Measurements from ENCODE around the gene GRPEL1. TPM values are rescaled to one million over a fixed set of nuclear protein-coding genes. Genes with fewer than 3 reads are reported as not detected.

GRPEL1 gene
- total and polyA plus RNA-seq, 2 of the 4 experiments (the other 2 are of a cell fraction), result 33.0 to 33.9 TPM

- Histone ChIP-seq H3K9me3 (ENCODE audit: control insufficient read depth, insufficient read depth, low read length) (no peaks in the 10 kb centered on the region), H3K9ac (ENCODE audit: low read depth, low read length) (no peak overlapping the region), H3K36me3 (ENCODE audit: control insufficient read depth, insufficient read depth, low read length) (peaks cover 58% of the 10 kb centered on the region), H3K18ac (ENCODE audit: low read depth, low read length) (no peak overlapping the region), H3K23ac (ENCODE audit: low read depth, low read length) (no peak overlapping the region), H3K27ac (ENCODE audit: insufficient read depth, low read length) (no peak overlapping the region), H2BK20ac (ENCODE audit: low read depth, low read length) (no peak overlapping the region), H3K79me1 (ENCODE audit: low read depth in 1 of 2, low read length in 2 of 2) (peaks cover 10 to 31% of the 10 kb centered on the region in 2 experiments), H3K4me1 (ENCODE audit: control insufficient read depth, insufficient read depth, low read length) (no peaks in the 10 kb centered on the region), H3K56ac (ENCODE audit: extremely low read depth, insufficient read depth, low read length) (no peak overlapping the region), H2AK9ac (replicated peaks; ENCODE audit: low read depth, low read length, poor library complexity) (no peak overlapping the region), H4K91ac (ENCODE audit: insufficient read depth, low read depth, low read length) (no peak overlapping the region), H2AK5ac (ENCODE audit: low read depth, low read length) (no peak overlapping the region), H2BK5ac (ENCODE audit: low read depth, low read length, poor library complexity, severe bottlenecking) (no peak overlapping the region), H3K4ac (ENCODE audit: low read depth, low read length) (no peak overlapping the region), H3K14ac (replicated peaks; ENCODE audit: low read depth, low read length) (no peak overlapping the region), H2BK15ac (ENCODE audit: low read depth, low read length) (no peak overlapping the region), H3K27me3 (ENCODE audit: control insufficient read depth, insufficient read depth, low read length) (no peaks in the 10 kb centered on the region), H3K4me3 (ENCODE audit: insufficient read depth, low read depth, low read length) (no peak overlapping the region), H3K4me2 (ENCODE audit: low read depth, low read length) (no peak overlapping the region), H4K5ac (ENCODE audit: low read depth, low read length) (no peak overlapping the region), H2BK120ac (ENCODE audit: low read depth, low read length) (no peak overlapping the region), H3K9me1 (ENCODE audit: insufficient read depth, low read length) (peaks cover 13% of the 10 kb centered on the region; the same call in 1 of the 2 replicates), H4K20me1 (ENCODE audit: insufficient read depth, low read length) (no peaks in the 10 kb centered on the region), H4K8ac (ENCODE audit: low read depth in 2 of 2, low read length in 2 of 2) (no peak overlapping the region), H2AFZ (replicated peaks; ENCODE audit: low read length, poor library complexity) (no peak overlapping the region)
- no peak for ATAC-seq (ENCODE audit: low read depth)
- dilution Hi-C loops (cut with HindIII; ENCODE audit: low sequenced_read_pairs, unreplicated experiment), result no loop called here
- no TSS peak for BruUV-seq (replicated peaks)
- ChIA-PET CTCF (no interaction called here), POLR2A (ENCODE audit: unreplicated experiment) (no interaction called here)
- intact Hi-C loops (cut with micrococcal nuclease), result no loop called here
- DNase-seq, result no peak
- TF ChIP-seq RFX5 (IDR thresholded peaks at IDR 0.05; ENCODE audit: low read depth, low read length) (no peak), ELK1 (IDR thresholded peaks at IDR 0.05; ENCODE audit: borderline replicate concordance, low read depth, low read length) (no peak), BHLHE40 (IDR thresholded peaks at IDR 0.05; ENCODE audit: low read depth, low read length) (no peak), NFE2L2 (IDR thresholded peaks at IDR 0.05; ENCODE audit: low read depth, low read length) (no peak), MAZ (IDR thresholded peaks at IDR 0.05; ENCODE audit: borderline replicate concordance, low read depth, low read length) (no peak), CTCF (conservative IDR thresholded peaks at IDR 0.05; ENCODE audit: low read depth, low read length) (no peak), RAD21 (IDR thresholded peaks at IDR 0.05; ENCODE audit: low read length) (no peak), CHD1 (IDR thresholded peaks at IDR 0.05; ENCODE audit: low read depth, low read length) (no peak), USF2 (IDR thresholded peaks at IDR 0.05; ENCODE audit: low read depth, low read length) (no peak), FOS (IDR thresholded peaks at IDR 0.05; ENCODE audit: low read depth, low read length) (no peak), MAFK (IDR thresholded peaks at IDR 0.05; ENCODE audit: low read depth, low read length) (no peak), CEBPB (IDR thresholded peaks at IDR 0.05; ENCODE audit: low read depth, low read length) (no peak), POLR2A (IDR thresholded peaks at IDR 0.05; ENCODE audit: low read depth, low read length) (no peak), SMC3 (IDR thresholded peaks at IDR 0.05; ENCODE audit: low read depth, low read length) (no peak), MXI1 (IDR thresholded peaks at IDR 0.05; ENCODE audit: borderline replicate concordance, low read depth, low read length) (no peak), RCOR1 (IDR thresholded peaks at IDR 0.05; ENCODE audit: insufficient replicate concordance, low read length) (no peak)
- in situ Hi-C loops (cut with MboI; ENCODE audit: low sequenced_read_pairs), result no loop called here
- WGBS, 2 experiments (ENCODE audit: extremely low coverage in 2 of 2, insufficient read length in 1 of 2), result 92% methylated on average over 9 of the region's 12 CpGs; no CpG with 5 or more reads in 1 of the 2 experiments
Measured at GRCh38 chr4:7014815-7015214, 53.0 kb downstream of the GRPEL1 start.

All from IMR-90 (cell line).